ENCODE data around the gene UVSSA.
"Not testable (repeated sequence)": the region's sequence is repeated elsewhere in the genome, so short reads cannot be mapped to it uniquely, and the experiment has no call there.

UVSSA gene

DNA sequence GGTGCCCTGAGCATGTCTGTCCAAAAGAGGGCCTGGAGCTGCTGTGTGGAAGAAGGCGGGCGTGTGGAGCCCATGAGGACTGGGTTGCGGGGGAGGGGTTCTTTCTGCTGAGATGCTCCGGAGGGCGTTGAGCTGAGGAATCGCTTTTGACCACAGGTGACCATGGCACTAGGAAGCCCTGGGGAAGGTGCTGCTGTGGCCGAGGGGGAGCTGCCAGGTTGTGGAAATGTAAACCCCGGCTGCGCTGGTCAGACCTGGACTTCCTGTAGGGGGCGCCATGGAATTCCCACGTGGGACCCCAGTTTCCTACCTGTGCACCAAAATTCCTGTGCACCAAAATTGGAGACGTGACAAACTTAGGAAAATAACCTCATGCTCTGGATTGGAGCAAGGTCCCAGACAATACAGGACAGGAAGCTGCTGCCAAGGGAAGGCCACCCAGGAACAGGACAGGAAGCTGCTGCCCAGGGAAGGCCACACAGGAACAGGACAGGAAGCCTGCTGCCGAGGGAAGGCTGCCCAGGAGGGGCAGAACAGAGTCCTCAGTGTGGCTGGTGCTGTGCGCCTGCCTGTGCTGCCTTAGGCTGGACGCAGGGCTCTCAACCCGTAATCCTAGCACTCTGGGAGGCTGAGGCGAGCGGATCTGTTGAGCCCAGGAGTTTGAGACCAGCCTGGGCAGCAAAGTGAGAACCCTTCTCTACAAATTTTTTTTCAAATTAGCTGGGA, 28.4 kb upstream of the UVSSA start:
- no peaks in the 10 kb centered on the region for H3K27me3 ChIP-seq (ENCODE audit: control insufficient read depth, insufficient read depth, low read length)
- H3K36me3 ChIP-seq (ENCODE audit: control insufficient read depth, insufficient read depth, low read length), result peaks cover 67% of the 10 kb centered on the region
- no peaks in the 10 kb centered on the region for H3K4me1 ChIP-seq (ENCODE audit: control insufficient read depth, insufficient read depth, low read length)
- H3K9me3 ChIP-seq (ENCODE audit: control insufficient read depth, insufficient read depth, low read depth, low read length), result no peaks in the 10 kb centered on the region
- H3K27ac ChIP-seq (ENCODE audit: low read depth, low read length), result no peak overlapping the region
- H3K4me3 ChIP-seq (ENCODE audit: low read depth, low read length), result no peak overlapping the region
- H3K9ac ChIP-seq (ENCODE audit: low read length), result no peak overlapping the region

DNA sequence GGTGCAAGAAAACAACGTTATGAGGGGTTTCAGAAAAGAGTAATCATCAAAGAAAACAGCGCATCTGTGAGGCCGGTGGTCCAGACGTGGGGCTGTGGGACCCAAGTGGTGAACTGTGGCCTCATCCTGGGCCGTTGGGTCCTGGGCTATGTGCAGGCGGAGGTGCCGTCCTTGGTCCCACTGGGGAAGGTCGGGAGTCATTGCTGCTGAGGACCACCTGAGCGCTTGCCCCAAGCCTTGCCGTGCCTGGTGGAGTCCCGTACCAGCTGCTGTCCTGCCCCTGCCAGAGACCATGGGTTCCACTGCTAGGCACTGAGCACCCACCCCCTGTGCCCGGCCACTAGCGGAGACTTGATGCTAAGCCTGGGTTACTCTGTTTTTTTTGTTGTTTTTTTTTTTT, 25.5 kb upstream of the UVSSA start:
- H3K27ac ChIP-seq (ENCODE audit: low read depth, low read length), result no peak overlapping the region

DNA sequence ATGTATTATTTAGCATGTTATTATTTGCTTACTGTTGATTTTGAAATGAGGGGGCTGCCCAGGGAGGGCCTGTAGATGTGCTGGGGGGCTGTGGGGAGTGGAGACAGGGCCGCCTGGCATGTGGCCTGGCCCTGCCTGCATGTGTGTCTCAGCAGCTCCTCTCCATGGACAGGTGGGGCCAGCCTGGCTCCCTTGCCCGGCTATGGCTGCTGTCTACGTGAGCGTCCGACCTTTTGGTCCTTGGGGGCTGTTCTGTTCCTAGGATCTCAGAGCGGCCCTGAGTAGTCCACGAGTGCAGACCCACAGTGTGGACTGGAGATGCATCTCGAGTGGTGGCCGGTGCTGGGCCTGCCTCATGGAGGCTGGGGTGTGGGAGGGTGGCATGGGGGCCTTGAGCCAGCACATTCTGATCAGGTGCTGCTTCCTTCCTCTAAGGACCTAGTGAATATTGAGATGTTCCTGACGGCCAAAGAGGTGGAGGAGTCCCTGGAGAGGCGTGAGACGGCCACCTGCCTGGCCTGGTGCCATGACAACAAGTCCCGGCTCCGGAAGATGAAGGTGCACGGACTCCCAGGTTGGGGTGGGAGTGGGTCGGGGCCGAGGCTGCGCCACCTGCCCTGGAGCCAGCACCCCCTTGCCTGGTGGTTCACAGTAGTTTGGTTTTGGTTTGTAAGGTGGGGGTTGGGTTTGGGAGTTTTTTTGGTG, 24.9 kb upstream of the UVSSA start:
- Histone ChIP-seq H3K4me3 (ENCODE audit: low read depth, low read length) (no peak overlapping the region), H3K4me1 (ENCODE audit: control insufficient read depth, insufficient read depth, low read length) (no peaks in the 10 kb centered on the region), H3K9ac (ENCODE audit: low read length) (no peak overlapping the region), H3K9me3 (ENCODE audit: control insufficient read depth, insufficient read depth, low read depth, low read length) (no peaks in the 10 kb centered on the region), H3K36me3 (ENCODE audit: control insufficient read depth, insufficient read depth, low read length) (peaks cover 71% of the 10 kb centered on the region), H3K27me3 (ENCODE audit: control insufficient read depth, insufficient read depth, low read length) (no peaks in the 10 kb centered on the region), H3K27ac (ENCODE audit: low read depth, low read length) (no peak overlapping the region)

More for the DNA sequence above, 25.5 kb upstream of the UVSSA start:
- Histone ChIP-seq H3K27me3 (ENCODE audit: control insufficient read depth, insufficient read depth, low read length) (no peaks in the 10 kb centered on the region), H3K36me3 (ENCODE audit: control insufficient read depth, insufficient read depth, low read length) (peaks cover 68% of the 10 kb centered on the region), H3K9me3 (ENCODE audit: control insufficient read depth, insufficient read depth, low read depth, low read length) (no peaks in the 10 kb centered on the region), H3K4me1 (ENCODE audit: control insufficient read depth, insufficient read depth, low read length) (no peaks in the 10 kb centered on the region), H3K4me3 (ENCODE audit: low read depth, low read length) (no peak overlapping the region), H3K9ac (ENCODE audit: low read length) (no peak overlapping the region)

DNA sequence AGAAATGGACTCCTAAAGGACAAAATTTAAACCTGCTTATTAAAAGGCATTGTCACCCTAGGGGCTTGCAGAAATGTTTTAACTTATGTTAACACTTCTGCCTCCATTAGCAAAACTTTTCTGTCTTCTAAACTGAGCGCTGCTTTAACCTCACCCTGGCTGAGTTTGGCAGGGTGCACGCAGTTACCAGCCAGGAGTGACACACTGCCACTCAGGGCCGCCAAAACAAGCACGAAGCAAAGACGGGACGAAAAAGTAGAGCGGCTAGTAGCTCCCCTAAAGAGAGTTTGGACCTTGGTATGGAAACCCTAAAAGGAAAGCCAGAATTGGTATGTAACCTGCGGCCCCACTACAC, 23.8 kb upstream of the UVSSA start:
- H3K9me3 ChIP-seq (ENCODE audit: control insufficient read depth, insufficient read depth, low read depth, low read length), result no peaks in the 10 kb centered on the region

DNA sequence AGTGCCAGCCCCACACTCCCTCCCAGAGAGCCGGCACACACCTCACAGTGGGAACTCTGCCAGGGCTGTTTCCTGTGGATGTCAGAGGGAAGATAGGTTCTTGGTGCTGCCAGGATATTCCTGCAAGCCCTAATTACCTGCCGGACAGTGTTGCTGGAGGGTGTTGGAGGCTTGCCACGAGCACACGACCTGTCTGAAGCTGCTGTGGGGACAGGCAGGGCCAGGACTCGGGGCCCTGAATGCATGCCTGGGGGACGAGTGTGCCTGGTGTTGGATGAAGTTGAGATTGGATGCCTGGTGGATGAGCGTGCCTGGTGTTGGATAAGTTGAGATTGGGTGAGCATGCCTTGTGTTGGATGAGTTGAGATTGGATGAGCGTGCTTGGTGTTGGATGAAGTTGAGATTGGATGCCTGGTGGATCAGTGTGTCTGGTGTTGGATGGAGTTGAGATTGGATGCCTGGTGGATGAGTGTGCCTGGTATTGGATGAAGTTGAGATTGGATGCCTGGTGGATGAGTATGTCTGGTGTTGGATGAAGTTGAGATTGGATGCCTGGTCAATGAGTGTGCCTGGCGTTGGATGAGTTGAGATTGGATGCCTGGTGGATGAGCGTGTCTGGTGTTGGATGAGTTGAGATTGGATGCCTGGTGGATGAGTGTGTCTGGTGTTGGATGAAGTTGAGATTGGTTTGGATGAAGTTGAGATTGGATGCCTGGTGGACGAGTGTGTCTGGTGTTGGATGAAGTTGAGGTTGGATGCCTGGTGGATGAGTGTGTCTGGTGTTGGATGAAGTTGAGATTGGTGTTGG, 23.2 kb upstream of the UVSSA start:
- Histone ChIP-seq H3K4me3 (ENCODE audit: low read depth, low read length) (no peak overlapping the region), H3K27me3 (ENCODE audit: control insufficient read depth, insufficient read depth, low read length) (no peaks in the 10 kb centered on the region), H3K36me3 (ENCODE audit: control insufficient read depth, insufficient read depth, low read length) (peaks cover 71% of the 10 kb centered on the region), H3K9ac (ENCODE audit: low read length) (no peak overlapping the region), H3K4me1 (ENCODE audit: control insufficient read depth, insufficient read depth, low read length) (no peaks in the 10 kb centered on the region), H3K27ac (ENCODE audit: low read depth, low read length) (no peak overlapping the region), H3K9me3 (ENCODE audit: control insufficient read depth, insufficient read depth, low read depth, low read length) (no peaks in the 10 kb centered on the region)

More for the DNA sequence above, 23.8 kb upstream of the UVSSA start:
- Histone ChIP-seq H3K9ac (ENCODE audit: low read length) (no peak overlapping the region), H3K36me3 (ENCODE audit: control insufficient read depth, insufficient read depth, low read length) (peaks cover 71% of the 10 kb centered on the region), H3K27me3 (ENCODE audit: control insufficient read depth, insufficient read depth, low read length) (no peaks in the 10 kb centered on the region), H3K27ac (ENCODE audit: low read depth, low read length) (no peak overlapping the region), H3K4me1 (ENCODE audit: control insufficient read depth, insufficient read depth, low read length) (no peaks in the 10 kb centered on the region), H3K4me3 (ENCODE audit: low read depth, low read length) (no peak overlapping the region)

DNA sequence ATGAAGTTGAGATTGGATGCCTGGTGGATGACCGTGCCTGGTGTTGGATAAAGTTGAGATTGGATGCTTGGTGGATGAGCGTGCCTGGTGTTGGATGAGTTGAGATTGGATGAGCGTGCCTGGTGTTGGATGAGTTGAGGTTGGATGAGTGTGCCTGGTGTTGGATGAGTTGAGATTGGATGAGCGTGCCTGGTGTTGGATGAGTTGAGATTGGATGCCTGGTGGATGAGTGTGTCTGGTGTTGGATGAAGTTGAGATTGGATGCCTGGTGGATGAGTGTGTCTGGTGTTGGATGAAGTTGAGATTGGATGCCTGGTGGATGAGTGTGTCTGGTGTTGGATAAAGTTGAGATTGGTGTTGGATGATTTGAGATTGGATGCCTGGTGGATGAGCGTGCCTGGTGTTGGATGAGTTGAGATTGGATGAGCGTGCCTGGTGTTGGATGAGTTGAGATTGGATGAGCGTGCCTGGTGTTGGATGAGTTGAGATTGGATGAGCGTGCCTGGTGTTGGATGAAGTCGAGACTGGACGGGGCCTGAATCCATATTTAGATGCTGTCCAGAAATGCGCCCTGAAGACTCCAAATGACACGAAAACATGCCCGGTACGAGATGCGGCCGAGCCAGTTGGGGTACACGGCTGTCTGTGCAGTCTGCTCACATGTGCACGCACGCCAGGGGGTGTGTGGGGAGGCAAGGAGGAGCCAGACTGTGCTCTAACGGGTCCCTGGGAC, 22.4 kb upstream of the UVSSA start:
- H3K27me3 ChIP-seq (ENCODE audit: control insufficient read depth, insufficient read depth, low read length); H3K27ac ChIP-seq (ENCODE audit: low read depth, low read length); H3K4me3 ChIP-seq (ENCODE audit: low read depth, low read length); H3K9me3 ChIP-seq (ENCODE audit: control insufficient read depth, insufficient read depth, low read depth, low read length); H3K9ac ChIP-seq (ENCODE audit: low read length); H3K4me1 ChIP-seq (ENCODE audit: control insufficient read depth, insufficient read depth, low read length): not testable (repeated sequence)
- peaks cover 73% of the 10 kb centered on the region for H3K36me3 ChIP-seq (ENCODE audit: control insufficient read depth, insufficient read depth, low read length)

DNA sequence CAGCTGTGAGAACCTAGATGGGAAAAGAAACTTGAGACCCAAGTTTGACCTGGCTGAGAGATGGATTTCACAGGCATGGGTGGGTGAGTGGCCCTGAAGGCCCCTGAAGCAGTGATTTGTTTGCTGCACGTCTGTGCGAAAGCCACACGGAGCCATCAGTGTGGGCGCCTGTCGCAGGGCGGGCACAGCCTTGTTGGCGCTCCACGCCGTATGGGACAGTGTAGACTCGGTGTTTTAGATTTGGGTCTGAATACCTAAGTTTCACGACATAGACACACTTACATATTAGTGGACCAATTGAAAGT, 21.9 kb upstream of the UVSSA start:
- H3K9me3 ChIP-seq (ENCODE audit: control insufficient read depth, insufficient read depth, low read depth, low read length), result no peaks in the 10 kb centered on the region
- H3K27me3 ChIP-seq (ENCODE audit: control insufficient read depth, insufficient read depth, low read length), result no peaks in the 10 kb centered on the region
- H3K36me3 ChIP-seq (ENCODE audit: control insufficient read depth, insufficient read depth, low read length), result peaks cover 76% of the 10 kb centered on the region
- no peak overlapping the region for H3K4me3 ChIP-seq (ENCODE audit: low read depth, low read length)
- H3K4me1 ChIP-seq (ENCODE audit: control insufficient read depth, insufficient read depth, low read length), result no peaks in the 10 kb centered on the region
- no peak overlapping the region for H3K9ac ChIP-seq (ENCODE audit: low read length)
- no peak overlapping the region for H3K27ac ChIP-seq (ENCODE audit: low read depth, low read length)

DNA sequence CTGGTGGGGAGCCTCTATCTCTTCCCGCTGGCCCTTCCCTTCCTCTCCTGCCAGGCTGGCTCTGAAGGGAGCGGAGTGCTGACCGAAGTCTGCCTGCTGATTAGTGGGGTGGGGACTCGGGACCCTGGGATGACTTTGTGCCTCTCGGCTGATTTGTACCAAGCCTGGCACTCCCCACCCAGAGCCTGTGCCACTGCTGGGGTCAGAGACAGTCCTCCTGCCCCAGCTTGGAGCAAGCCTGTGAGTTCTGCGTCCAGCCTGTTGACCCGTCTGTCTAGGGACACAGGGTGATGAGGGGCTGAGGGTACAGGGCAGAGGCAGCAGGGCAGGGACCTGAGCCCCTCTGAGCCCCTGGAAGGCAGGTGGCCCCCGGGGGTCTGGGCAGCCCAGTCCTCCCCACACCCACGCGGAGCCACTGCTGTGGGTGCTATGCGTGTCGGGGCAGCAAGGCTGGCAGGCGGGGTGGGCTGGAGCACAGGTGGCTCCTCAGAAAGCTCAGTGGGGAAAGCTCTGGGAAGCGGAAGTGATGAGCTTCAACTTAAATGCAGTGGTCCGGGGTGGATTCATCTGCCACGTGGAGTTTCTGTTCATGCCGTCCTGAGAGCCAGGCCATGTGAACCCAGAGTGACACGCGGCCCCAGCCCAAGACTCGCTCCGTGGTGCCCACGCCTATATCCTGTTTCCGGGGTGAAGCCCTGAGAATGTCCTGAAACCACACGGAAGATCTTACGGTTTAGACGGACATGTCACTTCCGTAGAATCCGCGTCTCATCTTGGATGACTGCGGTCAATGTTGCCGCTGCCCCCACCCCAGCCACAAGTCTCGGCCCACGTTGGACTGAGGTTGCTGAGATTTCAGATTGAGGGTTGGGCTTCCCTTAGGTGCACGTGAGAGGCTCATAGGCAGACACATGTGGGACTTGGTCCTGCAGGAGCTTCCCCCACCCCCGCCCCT, 21.1 kb upstream of the UVSSA start:
- Histone ChIP-seq H3K4me1 (ENCODE audit: control insufficient read depth, insufficient read depth, low read length) (no peaks in the 10 kb centered on the region), H3K27ac (ENCODE audit: low read depth, low read length) (no peak overlapping the region), H3K27me3 (ENCODE audit: control insufficient read depth, insufficient read depth, low read length) (no peaks in the 10 kb centered on the region), H3K9me3 (ENCODE audit: control insufficient read depth, insufficient read depth, low read depth, low read length) (no peaks in the 10 kb centered on the region), H3K4me3 (ENCODE audit: low read depth, low read length) (no peak overlapping the region), H3K36me3 (ENCODE audit: control insufficient read depth, insufficient read depth, low read length) (peaks cover 80% of the 10 kb centered on the region), H3K9ac (ENCODE audit: low read length) (no peak overlapping the region)

DNA sequence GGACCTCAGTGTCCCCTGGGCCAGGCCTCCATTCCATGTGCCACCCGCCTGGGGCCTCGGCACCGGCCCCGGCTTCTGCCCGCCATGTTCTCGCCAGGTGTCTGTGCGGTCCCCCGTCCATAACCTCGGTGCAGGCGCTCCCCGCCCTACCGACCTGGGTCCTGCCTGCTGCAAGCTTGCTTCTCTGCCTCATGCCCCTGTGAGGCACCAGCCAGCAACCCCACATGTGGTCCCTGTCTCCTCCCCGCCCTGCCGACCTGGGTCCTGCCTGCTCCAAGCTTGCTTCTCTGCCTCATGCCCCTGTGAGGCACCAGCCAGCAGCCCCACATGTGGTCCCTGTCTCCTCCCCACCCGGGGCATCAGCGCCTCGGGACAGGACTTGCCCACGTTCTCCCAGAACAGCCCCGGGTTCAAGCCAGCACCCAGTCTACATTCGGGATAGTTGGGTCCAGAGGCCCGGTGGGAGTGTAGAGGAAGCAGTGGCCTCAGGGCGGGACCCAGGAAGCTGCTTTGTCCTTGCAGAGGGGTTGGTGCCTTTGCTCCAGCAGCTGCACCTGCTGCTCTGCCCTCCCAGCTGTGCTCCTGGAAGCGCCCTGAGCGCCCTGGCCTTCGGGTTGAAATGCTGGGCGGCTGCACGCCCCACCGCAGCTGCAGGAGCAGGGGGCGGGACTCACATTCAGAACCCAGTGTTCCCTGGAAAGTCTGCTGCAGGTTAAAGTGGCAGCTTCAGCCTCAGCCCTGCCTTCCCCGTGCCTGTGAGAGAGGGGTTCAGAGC, 20.1 kb upstream of the UVSSA start:
- Histone ChIP-seq H3K36me3 (ENCODE audit: control insufficient read depth, insufficient read depth, low read length) (peaks cover 82% of the 10 kb centered on the region), H3K27me3 (ENCODE audit: control insufficient read depth, insufficient read depth, low read length) (no peaks in the 10 kb centered on the region), H3K4me1 (ENCODE audit: control insufficient read depth, insufficient read depth, low read length) (no peaks in the 10 kb centered on the region), H3K4me3 (ENCODE audit: low read depth, low read length) (no peak overlapping the region), H3K9ac (ENCODE audit: low read length) (no peak overlapping the region), H3K27ac (ENCODE audit: low read depth, low read length) (no peak overlapping the region), H3K9me3 (ENCODE audit: control insufficient read depth, insufficient read depth, low read depth, low read length) (no peaks in the 10 kb centered on the region)
